ENCODE results near the gene NFIC. TPM values are rescaled to one million over a fixed set of nuclear protein-coding genes. Genes with fewer than 3 reads are reported as not detected.
A peak's percentile ranks its signal among the peaks of the same experiment; 100 is the strongest.
"Not testable (repeated sequence)": the region's sequence is repeated elsewhere in the genome, so short reads cannot be mapped to it uniquely, and the experiment has no call there.

NFIC gene
- total RNA-seq: 254 TPM

- DNase-seq (ENCODE audit: low spot score): peak; percentile 67
Observed at GRCh38 chr19:3365836-3366752, at the start of gene NFIC. Gene NFIC (plus strand): TSS chr19:3366583. CDS start chr19:3366637, 54 bp downstream.

- DNase-seq (ENCODE audit: low spot score): no peak
Observed at GRCh38 chr19:3316659-3317207, 49.6 kb upstream of the NFIC start.

GRCh38 chr19:3319643-3320353 lies 46.6 kb upstream of the NFIC start:
- DNase-seq (ENCODE audit: low spot score): no peak

- DNase-seq (ENCODE audit: low spot score): no peak
Observed at GRCh38 chr19:3320354-3320670, 46.1 kb upstream of the NFIC start.

GRCh38 chr19:3320853-3321252 lies 45.5 kb upstream of the NFIC start:
- no peak for DNase-seq (ENCODE audit: low spot score)

GRCh38 chr19:3321696-3322095 lies 44.7 kb upstream of the NFIC start:
- no peak for DNase-seq (ENCODE audit: low spot score)

- no peak for DNase-seq (ENCODE audit: low spot score)
Observed at GRCh38 chr19:3322199-3322978, 44.0 kb upstream of the NFIC start.

GRCh38 chr19:3323026-3323425 lies 43.4 kb upstream of the NFIC start:
- no peak for DNase-seq (ENCODE audit: low spot score)

GRCh38 chr19:3323658-3324057 lies 42.7 kb upstream of the NFIC start:
- DNase-seq (ENCODE audit: low spot score): no peak

- no peak for DNase-seq (ENCODE audit: low spot score)
Observed at GRCh38 chr19:3324405-3324856, 42.0 kb upstream of the NFIC start.

- no peak for DNase-seq (ENCODE audit: low spot score)
Observed at GRCh38 chr19:3325451-3325850, 40.9 kb upstream of the NFIC start.

- no peak for DNase-seq (ENCODE audit: low spot score)
Observed at GRCh38 chr19:3328743-3329142, 37.6 kb upstream of the NFIC start.

- no peak for DNase-seq (ENCODE audit: low spot score)
Observed at GRCh38 chr19:3330047-3330446, 36.3 kb upstream of the NFIC start.

GRCh38 chr19:3332232-3332631 lies 34.2 kb upstream of the NFIC start:
- not testable (repeated sequence) for DNase-seq (ENCODE audit: low spot score)

GRCh38 chr19:3333020-3333583 lies 33.3 kb upstream of the NFIC start:
- no peak for DNase-seq (ENCODE audit: low spot score)

GRCh38 chr19:3333662-3334061 lies 32.7 kb upstream of the NFIC start:
- DNase-seq (ENCODE audit: low spot score): no peak

GRCh38 chr19:3334749-3335430 lies 31.5 kb upstream of the NFIC start:
- not testable (repeated sequence) for DNase-seq (ENCODE audit: low spot score)

GRCh38 chr19:3335431-3336350 lies 30.7 kb upstream of the NFIC start:
- DNase-seq (ENCODE audit: low spot score): peak; percentile 46

- DNase-seq (ENCODE audit: low spot score): no peak
Observed at GRCh38 chr19:3336351-3336679, 30.1 kb upstream of the NFIC start.
